ENCODE results near the gene ZCCHC13.
"Not testable (repeated sequence)": the region's sequence is repeated elsewhere in the genome, so short reads cannot be mapped to it uniquely, and the experiment has no call there.

ZCCHC13 gene

GRCh38 chrX:74324131-74324530 is 20.2 kb downstream of the ZCCHC13 start:
- no peak for DNase-seq

- DNase-seq, result no peak
Measured at GRCh38 chrX:74325130-74326059, 21.4 kb downstream of the ZCCHC13 start.

GRCh38 chrX:74338852-74339251 is 34.9 kb downstream of the ZCCHC13 start:
- DNase-seq, result no peak

- no peak for DNase-seq
Measured at GRCh38 chrX:74340051-74340450, 36.1 kb downstream of the ZCCHC13 start.

GRCh38 chrX:74342211-74342610 is 38.2 kb downstream of the ZCCHC13 start:
- DNase-seq, result not testable (repeated sequence)

- DNase-seq, result peak; percentile 55
Measured at GRCh38 chrX:74343343-74344279, 39.6 kb downstream of the ZCCHC13 start.

GRCh38 chrX:74344280-74344622 is 40.3 kb downstream of the ZCCHC13 start:
- DNase-seq, result no peak

GRCh38 chrX:74346088-74346487 is 42.1 kb downstream of the ZCCHC13 start:
- DNase-seq, result no peak

GRCh38 chrX:74349387-74349786 is 45.4 kb downstream of the ZCCHC13 start:
- DNase-seq, result no peak

GRCh38 chrX:74351760-74352159 is 47.8 kb downstream of the ZCCHC13 start:
- DNase-seq, result no peak

- no peak for DNase-seq
Measured at GRCh38 chrX:74353984-74354383, 50.0 kb downstream of the ZCCHC13 start.
